Measurements from ENCODE around the gene INSL3. TPM values are rescaled to one million over a fixed set of nuclear protein-coding genes. Genes with fewer than 3 reads are reported as not detected.

The INSL3 gene
- total and polyA plus RNA-seq, 2 of the 13 experiments (the other 11 are each of a cell fraction or from before 2014, with no cell fraction given): 0.30 TPM; not detected in 1

DNA sequence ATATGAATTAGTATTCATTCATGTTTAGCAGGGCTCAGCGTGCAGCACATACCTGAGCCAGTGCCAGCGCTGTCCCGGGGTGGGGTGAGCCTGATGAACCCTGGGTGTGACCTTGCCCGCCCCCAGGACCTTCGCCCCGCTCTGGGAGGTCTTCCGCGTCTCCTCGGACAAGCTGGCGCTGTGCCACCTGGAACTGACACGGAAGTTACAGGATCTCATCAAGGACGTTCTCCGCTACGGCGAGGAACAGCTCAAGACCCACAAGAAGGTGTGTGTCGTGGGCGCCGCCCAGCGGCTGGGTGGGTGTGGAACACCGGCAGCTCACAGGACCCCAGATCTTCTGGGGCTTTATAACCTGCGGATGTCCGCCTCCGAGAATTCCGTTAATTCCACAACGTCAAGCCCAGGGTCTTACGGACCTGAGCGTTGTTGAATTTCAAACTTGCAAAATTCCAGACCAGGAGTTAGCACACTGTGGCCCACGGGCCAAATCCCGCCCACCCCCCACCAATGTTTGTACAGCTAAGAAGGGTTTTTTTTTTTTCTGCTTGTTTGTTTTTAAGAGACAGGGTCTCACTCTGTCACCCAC, 54.7 kb downstream of the INSL3 start (continued):
- TF ChIP-seq GMEB1 (CRISPR knock-in tag; IDR thresholded peaks at IDR 0.05; ENCODE audit: borderline replicate concordance) (peak; percentile 59; the same call in 1 of the 2 replicates), ZNF350 (CRISPR knock-in tag; IDR thresholded peaks at IDR 0.05; ENCODE audit: borderline replicate concordance, low read depth) (peak; percentile 63; the same call in 1 of the 2 replicates), CBX2 (IDR thresholded peaks at IDR 0.05; ENCODE audit: low read depth, low read length) (no peak), CBX2 (CRISPR knock-in tag; IDR thresholded peaks at IDR 0.05; ENCODE audit: low read depth) (no peak), ZNF282 (IDR thresholded peaks at IDR 0.05; ENCODE audit: partially characterized antibody) (no peak), ZNF788 (CRISPR knock-in tag; IDR thresholded peaks at IDR 0.05; ENCODE audit: borderline replicate concordance) (peak; percentile 81; the same call in 1 of the 2 replicates), NCOA5 (CRISPR knock-in tag; IDR thresholded peaks at IDR 0.05) (no peak), ISL2 (CRISPR knock-in tag; IDR thresholded peaks at IDR 0.05) (peak; percentile 68), ZNF24 (IDR thresholded peaks at IDR 0.05) (no peak), ZNF556 (CRISPR knock-in tag; IDR thresholded peaks at IDR 0.05; ENCODE audit: borderline replicate concordance) (peak; percentile 60; the same call in 1 of the 2 replicates), ZNF333 (CRISPR knock-in tag; IDR thresholded peaks at IDR 0.05; ENCODE audit: borderline replicate concordance) (peak; percentile 56; the same call in 1 of the 2 replicates), ZNF180 (CRISPR knock-in tag; IDR thresholded peaks at IDR 0.05; ENCODE audit: borderline replicate concordance, low read depth) (no peak), CBFB (CRISPR knock-in tag; IDR thresholded peaks at IDR 0.05) (no peak), ESRRA (CRISPR knock-in tag; IDR thresholded peaks at IDR 0.05; ENCODE audit: low read depth) (peak; percentile 96), ZNF766 (CRISPR knock-in tag; IDR thresholded peaks at IDR 0.05; ENCODE audit: borderline replicate concordance) (peak; percentile 61; the same call in 1 of the 2 replicates), ZNF326 (CRISPR knock-in tag; IDR thresholded peaks at IDR 0.05; ENCODE audit: borderline replicate concordance) (no peak), ZNF124 (CRISPR knock-in tag; IDR thresholded peaks at IDR 0.05) (peak; percentile 60; the same call in 1 of the 2 replicates), MXD4 (CRISPR knock-in tag; IDR thresholded peaks at IDR 0.05) (0 out of 2 replicates have a peak, but pooled peaks have one; percentile 44), ELF3 (CRISPR knock-in tag; IDR thresholded peaks at IDR 0.05) (peak; percentile 97), ZFP41 (CRISPR knock-in tag; IDR thresholded peaks at IDR 0.05; ENCODE audit: borderline replicate concordance) (no peak), HMG20B (CRISPR knock-in tag; conservative IDR thresholded peaks at IDR 0.05) (no peak)
- TF ChIP-seq, protein P1, sequence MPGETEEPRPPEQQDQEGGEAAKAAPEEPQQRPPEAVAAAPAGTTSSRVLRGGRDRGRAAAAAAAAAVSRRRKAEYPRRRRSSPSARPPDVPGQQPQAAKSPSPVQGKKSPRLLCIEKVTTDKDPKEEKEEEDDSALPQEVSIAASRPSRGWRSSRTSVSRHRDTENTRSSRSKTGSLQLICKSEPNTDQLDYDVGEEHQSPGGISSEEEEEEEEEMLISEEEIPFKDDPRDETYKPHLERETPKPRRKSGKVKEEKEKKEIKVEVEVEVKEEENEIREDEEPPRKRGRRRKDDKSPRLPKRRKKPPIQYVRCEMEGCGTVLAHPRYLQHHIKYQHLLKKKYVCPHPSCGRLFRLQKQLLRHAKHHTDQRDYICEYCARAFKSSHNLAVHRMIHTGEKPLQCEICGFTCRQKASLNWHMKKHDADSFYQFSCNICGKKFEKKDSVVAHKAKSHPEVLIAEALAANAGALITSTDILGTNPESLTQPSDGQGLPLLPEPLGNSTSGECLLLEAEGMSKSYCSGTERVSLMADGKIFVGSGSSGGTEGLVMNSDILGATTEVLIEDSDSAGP (CRISPR knock-in tag; IDR thresholded peaks at IDR 0.05; ENCODE audit: borderline replicate concordance): peak; percentile 93
- TF ChIP-seq, protein P2, sequence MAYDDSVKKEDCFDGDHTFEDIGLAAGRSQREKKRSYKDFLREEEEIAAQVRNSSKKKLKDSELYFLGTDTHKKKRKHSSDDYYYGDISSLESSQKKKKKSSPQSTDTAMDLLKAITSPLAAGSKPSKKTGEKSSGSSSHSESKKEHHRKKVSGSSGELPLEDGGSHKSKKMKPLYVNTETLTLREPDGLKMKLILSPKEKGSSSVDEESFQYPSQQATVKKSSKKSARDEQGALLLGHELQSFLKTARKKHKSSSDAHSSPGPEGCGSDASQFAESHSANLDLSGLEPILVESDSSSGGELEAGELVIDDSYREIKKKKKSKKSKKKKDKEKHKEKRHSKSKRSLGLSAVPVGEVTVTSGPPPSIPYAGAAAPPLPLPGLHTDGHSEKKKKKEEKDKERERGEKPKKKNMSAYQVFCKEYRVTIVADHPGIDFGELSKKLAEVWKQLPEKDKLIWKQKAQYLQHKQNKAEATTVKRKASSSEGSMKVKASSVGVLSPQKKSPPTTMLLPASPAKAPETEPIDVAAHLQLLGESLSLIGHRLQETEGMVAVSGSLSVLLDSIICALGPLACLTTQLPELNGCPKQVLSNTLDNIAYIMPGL (CRISPR knock-in tag; IDR thresholded peaks at IDR 0.05; ENCODE audit: borderline replicate concordance in 1 of 2, low read depth in 1 of 2): peak; percentile 72 to 81; a peak in 3 of 4 replicates
